Right ventricle myocardium superior (tissue), 1 donor: ENCODE data around the gene C2orf49. TPM values are rescaled to one million over a fixed set of nuclear protein-coding genes. Genes with fewer than 3 reads are reported as not detected.

Experiments used
- ATAC-seq: fragments of 200-7000 bp; cut with Tn5 transposase; one replicate; pipeline ENCODE4 v1.9.1; 2020; ENCODE audit warnings: mild to moderate bottlenecking; ENCODE audit not compliant: poor library complexity
- DNase-seq: peaks from one replicate; pipeline ENCODE4 v3.0.0-alpha.2; 2020
- intact Hi-C: fragments of 100-400 bp; cut with DNase I; formaldehyde crosslinking; loops from one replicate; pipeline ENCODE4 v1.11.2; 2022
- long read RNA-seq: library from polyadenylated mRNA; unstranded; transcript quantifications from one replicate; pipeline ENCODE4 v2.0.0, GENCODE V29; 2021
- total RNA-seq: library from RNA; stranded (reverse); fragmentation: NEBNext Ultra II Directional; extraction: Animal tissue kit (Norgen Biotek cat#: 25700); gene quantifications from one replicate; pipeline ENCODE4 v1.2.1, GENCODE V29; 2021
- donor health status: DM: no; HTN: yes; CAD: no; lungs with severe emphysema.

Gene C2orf49
- 18.7 TPM for total RNA-seq
- long read RNA-seq, full-length matches to known transcripts = 30 of 32 reads
- long read RNA-seq, partial matches to known transcripts = 0 of 32 reads
- long read RNA-seq, other reads (novel, unspliced or antisense) = 2 of 32 reads

GRCh38 chr2:105337122-105338019 is at the start of gene C2orf49:
TSS of gene C2orf49 (plus strand) at chr2:105337540. CDS start at chr2:105337588, 48 bp downstream.
- intact Hi-C loops = no loop called here
- ATAC-seq (peak; percentile 97), DNase-seq (peak; percentile 93)

DNA sequence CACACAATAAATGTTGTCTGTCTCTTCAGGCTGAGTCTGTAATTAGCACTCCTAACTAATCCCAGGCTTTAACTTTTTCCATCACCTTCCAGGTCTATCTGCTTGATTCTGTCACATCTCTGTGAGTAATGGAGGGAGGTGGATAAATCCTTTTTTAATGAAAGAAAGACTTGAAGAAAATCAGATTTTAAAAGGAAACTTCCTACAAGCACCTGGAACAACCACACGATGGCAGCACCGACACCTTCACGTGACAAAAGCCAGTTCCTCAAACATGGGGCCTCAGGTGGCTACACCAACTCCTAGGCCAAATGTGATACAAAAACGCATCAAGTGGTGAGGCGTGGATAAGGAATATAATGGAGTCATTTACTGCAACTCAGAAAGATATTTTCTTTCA is 49.6 kb upstream of the C2orf49 start:
- DNase-seq (no peak), ATAC-seq (no peak)
- intact Hi-C loops = no loop called here

DNA sequence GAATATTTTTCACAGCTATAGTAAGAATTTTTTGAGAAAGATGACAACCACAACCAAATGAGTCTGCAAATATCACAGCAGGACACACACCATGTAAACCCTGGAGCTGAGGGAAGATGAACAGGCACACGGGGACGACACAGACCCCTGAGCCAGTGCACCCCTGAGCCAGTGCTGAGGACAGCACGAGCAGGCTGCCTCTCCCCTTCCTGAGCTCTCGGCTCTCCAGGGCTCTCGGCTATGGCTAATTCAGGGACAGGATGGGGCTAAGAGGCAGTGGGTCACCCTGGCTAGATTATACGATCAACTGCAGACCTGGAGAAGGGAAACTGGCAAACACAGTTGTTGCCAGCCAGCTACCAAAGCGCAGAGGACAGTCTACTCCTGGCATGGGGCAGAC is 49.2 kb upstream of the C2orf49 start:
- ATAC-seq (no peak), DNase-seq (no peak)
- intact Hi-C loops = no loop called here

GRCh38 chr2:105290981-105291660 is 46.2 kb upstream of the C2orf49 start:
- no peak for ATAC-seq
- no peak for DNase-seq
- intact Hi-C loops = no loop called here

GRCh38 chr2:105291981-105292380 is 45.4 kb upstream of the C2orf49 start:
- intact Hi-C loops = no loop called here
- ATAC-seq (no peak), DNase-seq (no peak)

- DNase-seq (no peak), ATAC-seq (no peak)
- intact Hi-C loops = no loop called here
Observed at GRCh38 chr2:105294046-105294445, 43.3 kb upstream of the C2orf49 start.

DNA sequence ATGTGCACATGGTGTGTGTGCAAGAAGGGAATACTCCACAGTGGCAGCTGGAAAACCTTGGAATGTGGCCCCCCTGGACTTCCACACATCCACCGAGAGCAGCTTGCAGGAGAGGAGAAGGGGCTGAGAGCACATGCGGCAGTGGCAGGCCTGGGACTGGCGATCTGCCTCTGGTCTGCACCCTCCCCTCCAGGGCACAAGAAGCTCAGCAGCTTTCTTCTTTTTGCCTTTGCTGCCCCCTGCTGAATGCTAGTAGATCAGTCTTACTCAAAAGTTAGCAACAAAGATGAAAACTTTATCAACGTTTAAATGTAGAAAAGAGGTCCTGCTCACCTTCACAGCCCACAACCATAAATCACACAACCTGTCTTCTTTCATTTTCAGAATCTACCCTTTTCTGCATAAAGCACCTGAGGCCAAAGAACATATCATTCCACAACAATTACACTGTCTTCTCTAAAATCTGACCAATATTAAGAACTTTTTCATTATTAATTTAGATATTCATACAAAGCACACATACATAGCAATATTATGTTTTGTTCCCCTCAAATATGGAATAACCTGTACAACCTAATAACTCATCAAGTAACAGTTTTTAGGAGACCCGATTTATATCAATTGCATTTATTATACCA is 42.4 kb upstream of the C2orf49 start:
- intact Hi-C loops = no loop called here
- ATAC-seq (peak; percentile 80), DNase-seq (no peak)

DNA sequence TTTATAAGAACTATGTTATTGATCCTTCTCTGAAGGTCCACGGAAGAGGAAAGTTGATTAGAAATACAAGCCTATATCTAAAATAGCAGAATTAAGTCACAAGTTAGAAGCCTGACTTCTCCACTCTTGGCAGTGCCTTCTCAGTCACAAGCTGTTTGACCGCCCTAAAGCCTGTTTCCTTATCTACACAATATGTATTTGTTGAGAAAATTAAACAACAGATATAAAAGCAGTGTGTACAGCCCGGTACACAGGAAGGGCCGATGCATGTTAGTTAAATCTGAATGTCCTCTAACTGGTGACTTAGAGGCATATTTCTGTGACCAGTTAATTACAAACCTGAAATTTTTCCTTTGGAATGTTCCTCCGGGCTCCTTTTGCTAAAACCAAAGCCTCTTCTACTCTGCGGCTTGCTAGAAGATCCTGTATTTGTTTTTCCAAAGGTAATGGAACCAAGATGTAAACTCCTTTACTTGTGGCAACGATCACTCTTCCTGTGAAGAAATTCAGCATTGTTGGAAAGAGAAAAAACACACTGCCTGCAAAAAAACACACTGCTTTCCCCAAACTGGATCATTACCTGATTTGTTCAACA is 41.2 kb upstream of the C2orf49 start:
- ATAC-seq = no peak
- intact Hi-C loops = no loop called here
- no peak for DNase-seq

DNA sequence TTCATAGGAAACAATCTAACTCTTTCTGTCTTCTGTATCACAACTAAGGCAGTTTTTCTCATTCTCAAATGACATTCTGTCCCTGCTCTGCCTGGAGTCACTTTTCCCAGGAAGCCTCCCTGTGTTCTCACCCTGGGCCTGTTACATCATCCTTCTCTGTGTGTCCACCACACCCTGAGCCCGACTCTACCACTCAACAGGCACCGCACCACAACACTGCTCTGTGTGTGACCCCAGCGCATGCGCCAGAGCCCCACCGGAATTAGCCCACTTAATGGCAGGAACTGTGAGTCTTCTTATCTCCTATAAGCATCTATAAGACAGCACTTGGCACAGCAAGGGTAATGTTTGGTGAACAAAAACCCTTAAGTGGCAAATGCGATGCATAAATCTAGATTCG is 40.1 kb upstream of the C2orf49 start:
- DNase-seq (no peak), ATAC-seq (no peak)
- intact Hi-C loops = no loop called here

DNA sequence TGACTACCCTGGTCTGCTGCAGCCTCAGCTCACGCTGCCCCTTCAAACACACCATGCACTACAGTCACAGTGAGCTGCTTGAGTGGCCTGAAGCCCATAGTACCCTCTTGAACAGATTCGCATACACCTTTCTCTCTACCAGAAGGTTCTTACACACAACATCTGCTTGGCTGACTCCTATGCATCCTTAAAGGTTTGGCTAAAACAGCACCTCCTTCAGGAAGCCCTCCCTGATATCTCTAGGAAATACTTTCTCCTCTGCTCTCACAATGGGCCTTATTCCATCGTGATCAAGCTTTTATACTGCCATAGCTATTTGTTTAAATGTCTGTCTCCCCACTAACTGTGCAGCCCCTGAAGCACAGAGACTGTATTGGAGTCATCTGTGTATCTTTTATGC is 39.3 kb upstream of the C2orf49 start:
- intact Hi-C loops = no loop called here
- no peak for DNase-seq

DNA sequence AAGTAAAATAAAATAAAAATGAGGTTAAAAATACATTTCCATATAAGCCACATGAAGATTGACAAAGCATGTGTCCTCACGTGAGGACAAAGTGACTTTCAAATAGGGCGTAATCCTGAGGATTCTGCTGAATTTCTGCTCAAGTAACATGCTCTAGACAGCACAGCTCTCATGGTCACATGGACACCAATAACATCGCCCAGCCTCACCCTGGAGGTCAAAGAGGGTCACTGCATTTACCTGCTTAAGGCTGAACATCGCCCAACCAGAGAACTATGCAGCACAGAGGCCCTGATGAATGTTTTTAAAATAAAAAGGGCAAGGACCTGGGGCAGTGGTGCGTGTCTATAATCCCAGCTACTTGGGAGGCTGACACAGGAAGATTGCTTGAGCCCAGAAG is 38.0 kb upstream of the C2orf49 start:
- DNase-seq (no peak), ATAC-seq (no peak)
- intact Hi-C loops = no loop called here

More for the DNA sequence above, 39.3 kb upstream of the C2orf49 start:
- ATAC-seq = no peak

GRCh38 chr2:105301646-105302045 is 35.7 kb upstream of the C2orf49 start:
- intact Hi-C loops = no loop called here
- no peak for DNase-seq
- ATAC-seq = no peak

- intact Hi-C loops = no loop called here
- ATAC-seq = no peak
- DNase-seq = no peak
Observed at GRCh38 chr2:105307146-105307545, 30.2 kb upstream of the C2orf49 start.

DNA sequence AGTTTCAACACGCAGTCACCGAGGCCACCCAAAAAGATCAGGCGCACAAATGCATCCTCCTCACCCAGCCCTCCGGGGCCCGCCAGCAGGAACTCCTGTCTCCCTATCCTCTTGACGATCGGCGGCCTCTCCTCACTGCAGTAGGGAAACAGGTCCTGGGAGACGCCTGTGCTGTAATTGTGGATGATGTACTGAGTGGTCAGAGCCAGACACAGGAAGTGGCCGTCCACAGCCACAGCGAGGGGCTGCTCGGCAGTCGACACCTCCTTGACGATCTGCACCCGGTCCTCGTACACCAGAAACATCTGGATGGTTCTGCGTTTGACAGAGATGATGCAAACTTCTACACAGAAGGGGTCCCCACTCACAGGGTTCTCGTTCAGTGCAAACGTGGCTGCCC is 29.8 kb upstream of the C2orf49 start:
- no peak for ATAC-seq
- no peak for DNase-seq
- intact Hi-C loops = no loop called here

- DNase-seq (no peak), ATAC-seq (no peak)
- intact Hi-C loops = no loop called here
Observed at GRCh38 chr2:105307962-105308361, 29.4 kb upstream of the C2orf49 start.

DNA sequence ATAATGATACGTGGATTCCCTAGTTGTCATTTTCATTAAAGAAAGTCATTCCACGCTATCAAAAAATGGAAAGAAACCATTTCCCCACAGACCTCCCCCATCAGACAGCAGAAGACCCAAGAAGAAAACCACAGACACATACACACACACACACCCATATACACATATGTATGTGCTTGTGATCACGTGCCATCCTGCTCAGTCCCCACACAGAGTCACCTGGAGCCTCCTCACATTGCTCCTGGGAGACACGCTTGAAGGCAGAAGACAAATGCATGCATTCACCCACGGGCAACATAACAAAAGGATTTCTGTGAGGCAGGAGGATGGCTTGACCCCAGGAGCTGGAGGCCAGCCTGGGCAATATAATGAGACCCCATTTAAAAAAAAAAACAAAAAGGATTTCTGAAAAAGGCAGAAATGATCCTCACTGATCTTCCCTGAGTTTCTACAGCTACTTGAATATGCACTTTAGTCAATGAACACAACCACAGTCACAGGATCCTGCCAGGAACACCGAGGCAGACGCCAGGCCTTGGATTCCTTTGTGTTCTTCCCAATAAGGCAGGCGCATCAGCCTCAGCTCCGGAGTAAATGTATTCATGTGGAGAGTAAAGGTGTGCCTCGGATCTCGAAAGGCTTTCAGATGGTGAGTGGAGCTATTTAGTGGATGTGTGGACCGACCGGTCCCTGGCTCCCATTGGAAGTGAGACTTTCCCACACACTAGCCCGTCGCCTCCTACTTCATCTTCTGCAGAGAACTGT is 28.8 kb upstream of the C2orf49 start:
- ATAC-seq (peak; percentile 14), DNase-seq (no peak)
- intact Hi-C loops = no loop called here

DNA sequence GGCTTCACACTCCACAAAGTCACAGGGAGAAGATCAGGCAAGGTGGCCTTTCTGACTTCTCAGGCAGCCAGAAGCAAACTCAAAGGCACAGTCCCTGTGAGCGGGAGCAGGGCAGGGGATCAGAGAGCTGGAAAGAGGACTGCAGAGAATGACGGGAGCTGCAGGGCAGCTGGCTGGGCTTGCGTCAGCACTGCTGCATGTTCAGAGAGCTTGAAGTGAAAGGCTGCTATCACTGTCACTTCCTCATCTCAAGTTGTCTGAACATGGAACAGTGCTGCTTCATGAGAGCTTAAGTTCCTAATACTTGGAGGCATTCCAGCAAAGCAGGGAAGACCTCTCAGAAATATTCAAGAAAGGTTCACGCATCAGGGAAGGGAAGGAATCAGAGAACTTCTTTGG is 28.2 kb upstream of the C2orf49 start:
- intact Hi-C loops = no loop called here
- DNase-seq (peak; percentile 63), ATAC-seq (peak; percentile 82)

- intact Hi-C loops = no loop called here
- no peak for ATAC-seq
- DNase-seq = no peak
Observed at GRCh38 chr2:105313877-105314276, 23.5 kb upstream of the C2orf49 start.
